Cardiac muscle cell (in vitro differentiated cells and primary cell): ENCODE measurements around the gene GATD1. TPM values are rescaled to one million over a fixed set of nuclear protein-coding genes. Genes with fewer than 3 reads are reported as not detected.

Source experiments
- DNase-seq, 2 donors: peaks; one replicate each; pipeline versions ENCODE4 v3.0.0 to v3.0.0-alpha.2; 2010 to 2017; ENCODE audit warnings: low read depth in 1 of 2, low spot score in 1 of 2
- H3K27ac ChIP-seq: fragments of 200-600 bp; sonication (generic); 2 replicates; pipeline ENCODE4 v1.5.1; 2016
- H3K27me3 ChIP-seq: fragments of 200-600 bp; sonication (generic); 2 replicates; pipeline ENCODE4 v1.6.0; 2016; ENCODE audit warnings: control low read depth
- H3K36me3 ChIP-seq: fragments of 200-600 bp; sonication (generic); 2 replicates; pipeline ENCODE4 v1.5.1; 2016; ENCODE audit warnings: control low read depth
- H3K4me1 ChIP-seq: fragments of 200-600 bp; sonication (generic); 2 replicates; pipeline ENCODE4 v1.8.1; 2017; ENCODE audit warnings: low read depth, mild to moderate bottlenecking, mixed run types
- H3K4me3 ChIP-seq: fragments of 200-600 bp; sonication (generic); 2 replicates; pipeline ENCODE4 v1.5.1; 2016; ENCODE audit warnings: mild to moderate bottlenecking
- H3K9me3 ChIP-seq: fragments of 200-600 bp; sonication (generic); 2 replicates; pipeline ENCODE4 v1.5.1; 2017; ENCODE audit warnings: low read depth, mild to moderate bottlenecking, control low read depth
- CTCF ChIP-seq: IDR thresholded peaks from 2 replicates; pipeline ENCODE4 v1.5.1; 2012; ENCODE audit warnings: low read depth, mild to moderate bottlenecking, low read length
- polyA plus RNA-seq: library from polyadenylated mRNA; unstranded; fragments of >200 nt; fragmentation: Nextera tagmentation; extraction: Ambion mirVana; gene quantifications from 2 replicates; pipeline ENCODE4 v1.2.1, GENCODE V29; 2016
- total RNA-seq: library from RNA; depleted of rRNA; stranded (reverse); fragments of >200 nt; gene quantifications from 2 replicates; pipeline ENCODE4 v1.2.3, GENCODE V29; 2016

Gene GATD1
- total and polyA plus RNA-seq, 2 experiments from 2014 or later = 60.4 to 64.1 TPM

GRCh38 chr11:813456-814096, 36.3 kb upstream of the GATD1 start:
- TF ChIP-seq CTCF = no peak
- DNase-seq = no peak
- Histone ChIP-seq H3K27me3 (no peaks in the 10 kb centered on the region), H3K27ac (peak overlapping the region; percentile 36), H3K4me1 (peaks cover 2% of the 10 kb centered on the region), H3K36me3 (peaks cover 17% of the 10 kb centered on the region), H3K9me3 (no peaks in the 10 kb centered on the region), H3K4me3 (no peak overlapping the region)

- Histone ChIP-seq H3K27me3 (no peaks in the 10 kb centered on the region), H3K27ac (no peak overlapping the region), H3K36me3 (peaks cover 17% of the 10 kb centered on the region), H3K4me1 (peaks cover 7% of the 10 kb centered on the region), H3K4me3 (no peak overlapping the region), H3K9me3 (no peaks in the 10 kb centered on the region)
- no peak for TF ChIP-seq CTCF
- no peak for DNase-seq
These were observed 35.8 kb upstream of the GATD1 start for GRCh38 chr11:813072-813455.

- Histone ChIP-seq H3K36me3 (peaks cover 17% of the 10 kb centered on the region), H3K27ac (no peak overlapping the region), H3K4me3 (no peak overlapping the region), H3K9me3 (no peaks in the 10 kb centered on the region), H3K4me1 (peaks cover 7% of the 10 kb centered on the region), H3K27me3 (no peaks in the 10 kb centered on the region)
- no peak for DNase-seq
- TF ChIP-seq CTCF = no peak
These were observed 35.1 kb upstream of the GATD1 start for GRCh38 chr11:812390-812789.

GRCh38 chr11:811446-812245, 34.4 kb upstream of the GATD1 start:
- Histone ChIP-seq H3K4me3 (no peak overlapping the region), H3K27me3 (no peaks in the 10 kb centered on the region), H3K4me1 (peaks cover 7% of the 10 kb centered on the region), H3K27ac (no peak overlapping the region), H3K9me3 (no peaks in the 10 kb centered on the region), H3K36me3 (peaks cover 17% of the 10 kb centered on the region)
- DNase-seq = no peak
- TF ChIP-seq CTCF = peak; percentile 17

- H3K9me3 ChIP-seq = no peaks in the 10 kb centered on the region
- no peak for DNase-seq
- peak; percentile 3 for TF ChIP-seq CTCF
- peak overlapping the region; percentile 98 for H3K27ac ChIP-seq
- peak overlapping the region; percentile 93 for H3K4me3 ChIP-seq
- peaks cover 17% of the 10 kb centered on the region for H3K36me3 ChIP-seq
- no peaks in the 10 kb centered on the region for H3K27me3 ChIP-seq
- H3K4me1 ChIP-seq = peaks cover 7% of the 10 kb centered on the region
These were observed 32.8 kb upstream of the GATD1 start for GRCh38 chr11:810040-810567.
